Measurements from ENCODE around the gene MNS1.

Gene MNS1

GRCh38 chr15:56459096-56459495, 5.8 kb downstream of the MNS1 start:
- Histone ChIP-seq H3K9me3 (ENCODE audit: control insufficient read depth in 2 of 2, low read length in 2 of 2) (no peaks in the 10 kb centered on the region), H3K27me3 (ENCODE audit: control insufficient read depth in 2 of 2, insufficient read depth in 2 of 2, low read length in 2 of 2) (no peaks in the 10 kb centered on the region), H3K4me3 (ENCODE audit: low read length in 2 of 2) (no peak overlapping the region), H3K9ac (ENCODE audit: low read depth in 1 of 2, low read length in 2 of 2) (no peak overlapping the region), H3K36me3 (ENCODE audit: control insufficient read depth in 2 of 2, insufficient read depth in 2 of 2, low read length in 2 of 2) (no peaks in the 10 kb centered on the region), H3K27ac (ENCODE audit: low read depth in 2 of 2, low read length in 2 of 2) (no peak overlapping the region), H3K4me1 (ENCODE audit: control insufficient read depth in 2 of 2, insufficient read depth in 2 of 2, low read length in 2 of 2) (no peaks in the 10 kb centered on the region)

- H3K9ac ChIP-seq (ENCODE audit: low read depth in 1 of 2, low read length in 2 of 2), result no peak overlapping the region
- H3K9me3 ChIP-seq (ENCODE audit: control insufficient read depth in 2 of 2, low read length in 2 of 2), result no peaks in the 10 kb centered on the region
- no peak overlapping the region for H3K4me3 ChIP-seq (ENCODE audit: low read length in 2 of 2)
- H3K27ac ChIP-seq (ENCODE audit: low read depth in 2 of 2, low read length in 2 of 2), result no peak overlapping the region
- no peaks in the 10 kb centered on the region for H3K4me1 ChIP-seq (ENCODE audit: control insufficient read depth in 2 of 2, insufficient read depth in 2 of 2, low read length in 2 of 2)
- H3K36me3 ChIP-seq (ENCODE audit: control insufficient read depth in 2 of 2, insufficient read depth in 2 of 2, low read length in 2 of 2), result no peaks in the 10 kb centered on the region
- no peaks in the 10 kb centered on the region for H3K27me3 ChIP-seq (ENCODE audit: control insufficient read depth in 2 of 2, insufficient read depth in 2 of 2, low read length in 2 of 2)
Measured at GRCh38 chr15:56456229-56456628, 8.7 kb downstream of the MNS1 start.

GRCh38 chr15:56454836-56455235, 10.1 kb downstream of the MNS1 start:
- Histone ChIP-seq H3K9me3 (ENCODE audit: control insufficient read depth in 2 of 2, low read length in 2 of 2) (no peaks in the 10 kb centered on the region), H3K27ac (ENCODE audit: low read depth in 2 of 2, low read length in 2 of 2) (no peak overlapping the region), H3K9ac (ENCODE audit: low read depth in 1 of 2, low read length in 2 of 2) (no peak overlapping the region), H3K4me3 (ENCODE audit: low read length in 2 of 2) (no peak overlapping the region), H3K4me1 (ENCODE audit: control insufficient read depth in 2 of 2, insufficient read depth in 2 of 2, low read length in 2 of 2) (no peaks in the 10 kb centered on the region), H3K36me3 (ENCODE audit: control insufficient read depth in 2 of 2, insufficient read depth in 2 of 2, low read length in 2 of 2) (no peaks in the 10 kb centered on the region), H3K27me3 (ENCODE audit: control insufficient read depth in 2 of 2, insufficient read depth in 2 of 2, low read length in 2 of 2) (no peaks in the 10 kb centered on the region)

GRCh38 chr15:56445746-56446145, 19.2 kb downstream of the MNS1 start:
- no peaks in the 10 kb centered on the region for H3K4me1 ChIP-seq (ENCODE audit: control insufficient read depth in 2 of 2, insufficient read depth in 2 of 2, low read length in 2 of 2)
- H3K9ac ChIP-seq (ENCODE audit: low read depth in 1 of 2, low read length in 2 of 2), result no peak overlapping the region
- no peaks in the 10 kb centered on the region for H3K27me3 ChIP-seq (ENCODE audit: control insufficient read depth in 2 of 2, insufficient read depth in 2 of 2, low read length in 2 of 2)
- H3K4me3 ChIP-seq (ENCODE audit: low read length in 2 of 2), result no peak overlapping the region
- H3K36me3 ChIP-seq (ENCODE audit: control insufficient read depth in 2 of 2, insufficient read depth in 2 of 2, low read length in 2 of 2), result no peaks in the 10 kb centered on the region
- H3K9me3 ChIP-seq (ENCODE audit: control insufficient read depth in 2 of 2, low read length in 2 of 2), result no peaks in the 10 kb centered on the region
- H3K27ac ChIP-seq (ENCODE audit: low read depth in 2 of 2, low read length in 2 of 2), result no peak overlapping the region

GRCh38 chr15:56442354-56442753, 22.6 kb downstream of the MNS1 start:
- H3K27ac ChIP-seq (ENCODE audit: low read depth in 2 of 2, low read length in 2 of 2), result no peak overlapping the region
- H3K9ac ChIP-seq (ENCODE audit: low read depth in 1 of 2, low read length in 2 of 2), result no peak overlapping the region
- no peaks in the 10 kb centered on the region for H3K9me3 ChIP-seq (ENCODE audit: control insufficient read depth in 2 of 2, low read length in 2 of 2)
- H3K27me3 ChIP-seq (ENCODE audit: control insufficient read depth in 2 of 2, insufficient read depth in 2 of 2, low read length in 2 of 2), result no peaks in the 10 kb centered on the region
- H3K4me3 ChIP-seq (ENCODE audit: low read length in 2 of 2), result no peak overlapping the region
- H3K36me3 ChIP-seq (ENCODE audit: control insufficient read depth in 2 of 2, insufficient read depth in 2 of 2, low read length in 2 of 2), result no peaks in the 10 kb centered on the region
- H3K4me1 ChIP-seq (ENCODE audit: control insufficient read depth in 2 of 2, insufficient read depth in 2 of 2, low read length in 2 of 2), result no peaks in the 10 kb centered on the region

GRCh38 chr15:56440214-56440770, 24.6 kb downstream of the MNS1 start:
- H3K27me3 ChIP-seq (ENCODE audit: control insufficient read depth in 2 of 2, insufficient read depth in 2 of 2, low read length in 2 of 2), result no peaks in the 10 kb centered on the region
- H3K36me3 ChIP-seq (ENCODE audit: control insufficient read depth in 2 of 2, insufficient read depth in 2 of 2, low read length in 2 of 2), result no peaks in the 10 kb centered on the region
- H3K4me3 ChIP-seq (ENCODE audit: low read length in 2 of 2), result no peak overlapping the region
- H3K9me3 ChIP-seq (ENCODE audit: control insufficient read depth in 2 of 2, low read length in 2 of 2), result no peaks in the 10 kb centered on the region
- H3K4me1 ChIP-seq (ENCODE audit: control insufficient read depth in 2 of 2, insufficient read depth in 2 of 2, low read length in 2 of 2), result no peaks in the 10 kb centered on the region
- H3K27ac ChIP-seq (ENCODE audit: low read depth in 2 of 2, low read length in 2 of 2), result no peak overlapping the region
- no peak overlapping the region for H3K9ac ChIP-seq (ENCODE audit: low read depth in 1 of 2, low read length in 2 of 2)

GRCh38 chr15:56432304-56432703, 32.6 kb downstream of the MNS1 start:
- Histone ChIP-seq H3K4me3 (ENCODE audit: low read length in 2 of 2) (no peak overlapping the region), H3K9me3 (ENCODE audit: control insufficient read depth in 2 of 2, low read length in 2 of 2) (no peaks in the 10 kb centered on the region), H3K27ac (ENCODE audit: low read depth in 2 of 2, low read length in 2 of 2) (no peak overlapping the region), H3K27me3 (ENCODE audit: control insufficient read depth in 2 of 2, insufficient read depth in 2 of 2, low read length in 2 of 2) (no peaks in the 10 kb centered on the region), H3K4me1 (ENCODE audit: control insufficient read depth in 2 of 2, insufficient read depth in 2 of 2, low read length in 2 of 2) (no peaks in the 10 kb centered on the region), H3K36me3 (ENCODE audit: control insufficient read depth in 2 of 2, insufficient read depth in 2 of 2, low read length in 2 of 2) (no peaks in the 10 kb centered on the region), H3K9ac (ENCODE audit: low read depth in 1 of 2, low read length in 2 of 2) (no peak overlapping the region)

GRCh38 chr15:56428821-56429458, 36.0 kb downstream of the MNS1 start:
- no peaks in the 10 kb centered on the region for H3K9me3 ChIP-seq (ENCODE audit: control insufficient read depth in 2 of 2, low read length in 2 of 2)
- no peaks in the 10 kb centered on the region for H3K27me3 ChIP-seq (ENCODE audit: control insufficient read depth in 2 of 2, insufficient read depth in 2 of 2, low read length in 2 of 2)
- no peaks in the 10 kb centered on the region for H3K36me3 ChIP-seq (ENCODE audit: control insufficient read depth in 2 of 2, insufficient read depth in 2 of 2, low read length in 2 of 2)
- no peak overlapping the region for H3K4me3 ChIP-seq (ENCODE audit: low read length in 2 of 2)
- no peak overlapping the region for H3K9ac ChIP-seq (ENCODE audit: low read depth in 1 of 2, low read length in 2 of 2)
- no peaks in the 10 kb centered on the region for H3K4me1 ChIP-seq (ENCODE audit: control insufficient read depth in 2 of 2, insufficient read depth in 2 of 2, low read length in 2 of 2)
- H3K27ac ChIP-seq (ENCODE audit: low read depth in 2 of 2, low read length in 2 of 2), result no peak overlapping the region

GRCh38 chr15:56425976-56426375, 39.0 kb downstream of the MNS1 start:
- Histone ChIP-seq H3K9me3 (ENCODE audit: control insufficient read depth in 2 of 2, low read length in 2 of 2) (no peaks in the 10 kb centered on the region), H3K4me3 (ENCODE audit: low read length in 2 of 2) (no peak overlapping the region), H3K27ac (ENCODE audit: low read depth in 2 of 2, low read length in 2 of 2) (no peak overlapping the region), H3K36me3 (ENCODE audit: control insufficient read depth in 2 of 2, insufficient read depth in 2 of 2, low read length in 2 of 2) (no peaks in the 10 kb centered on the region), H3K27me3 (ENCODE audit: control insufficient read depth in 2 of 2, insufficient read depth in 2 of 2, low read length in 2 of 2) (no peaks in the 10 kb centered on the region), H3K9ac (ENCODE audit: low read depth in 1 of 2, low read length in 2 of 2) (no peak overlapping the region), H3K4me1 (ENCODE audit: control insufficient read depth in 2 of 2, insufficient read depth in 2 of 2, low read length in 2 of 2) (no peaks in the 10 kb centered on the region)

GRCh38 chr15:56425276-56425675, 39.7 kb downstream of the MNS1 start:
- Histone ChIP-seq H3K9ac (ENCODE audit: low read depth in 1 of 2, low read length in 2 of 2) (no peak overlapping the region), H3K9me3 (ENCODE audit: control insufficient read depth in 2 of 2, low read length in 2 of 2) (no peaks in the 10 kb centered on the region), H3K4me3 (ENCODE audit: low read length in 2 of 2) (no peak overlapping the region), H3K27ac (ENCODE audit: low read depth in 2 of 2, low read length in 2 of 2) (no peak overlapping the region), H3K36me3 (ENCODE audit: control insufficient read depth in 2 of 2, insufficient read depth in 2 of 2, low read length in 2 of 2) (no peaks in the 10 kb centered on the region), H3K4me1 (ENCODE audit: control insufficient read depth in 2 of 2, insufficient read depth in 2 of 2, low read length in 2 of 2) (no peaks in the 10 kb centered on the region), H3K27me3 (ENCODE audit: control insufficient read depth in 2 of 2, insufficient read depth in 2 of 2, low read length in 2 of 2) (no peaks in the 10 kb centered on the region)

All from mucosa of rectum (tissue), 2 donors.